Left ventricle myocardium superior (tissue), 1 donor: Measurements from ENCODE around the gene RAB33A. TPM values are rescaled to one million over a fixed set of nuclear protein-coding genes. Genes with fewer than 3 reads are reported as not detected.
"Not testable (repeated sequence)": the region's sequence is repeated elsewhere in the genome, so short reads cannot be mapped to it uniquely, and the experiment has no call there.

Experiments used
- ATAC-seq: fragments of 200-7000 bp; cut with Tn5 transposase; one replicate; pipeline ENCODE4 v1.9.1; 2020; ENCODE audit warnings: mild to moderate bottlenecking, moderate library complexity
- DNase-seq: peaks from one replicate; pipeline ENCODE4 v3.0.0-alpha.2; 2020
- intact Hi-C: fragments of 100-400 bp; cut with micrococcal nuclease; formaldehyde crosslinking; loops from one replicate; pipeline ENCODE4 v1.11.0; 2022
- total RNA-seq: library from RNA; stranded (reverse); fragmentation: NEBNext Ultra II Directional; extraction: Animal tissue kit (Norgen Biotek cat#: 25700); gene quantifications from one replicate; pipeline ENCODE4 v1.2.1, GENCODE V29; 2021
- donor health status: DM: no; HTN: yes; CAD: no; lungs with severe emphysema.

Gene RAB33A
- total RNA-seq, 1 donor from 2014 or later = 0.59 TPM

DNA sequence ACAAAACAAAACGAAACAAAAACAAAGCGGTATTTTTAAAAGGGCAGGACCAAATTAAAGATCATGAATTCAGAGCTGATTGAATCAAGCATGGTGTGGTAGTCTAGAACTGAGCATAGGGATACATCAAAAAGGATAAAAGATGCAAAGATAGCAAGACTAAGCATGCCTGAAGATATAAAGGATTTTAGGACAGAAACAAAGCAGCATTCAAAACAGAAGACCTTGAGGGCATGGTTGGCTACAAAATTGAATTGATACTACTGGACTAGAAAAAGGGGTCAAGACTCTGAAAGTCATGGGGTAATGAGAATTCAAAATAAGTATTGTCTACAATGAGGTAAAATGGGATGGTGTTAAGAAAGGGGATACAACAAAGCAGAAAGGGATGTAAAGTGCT, 41.6 kb downstream of the RAB33A start:
- DNase-seq (no peak), ATAC-seq (no peak)
- intact Hi-C loops = no loop called here

DNA sequence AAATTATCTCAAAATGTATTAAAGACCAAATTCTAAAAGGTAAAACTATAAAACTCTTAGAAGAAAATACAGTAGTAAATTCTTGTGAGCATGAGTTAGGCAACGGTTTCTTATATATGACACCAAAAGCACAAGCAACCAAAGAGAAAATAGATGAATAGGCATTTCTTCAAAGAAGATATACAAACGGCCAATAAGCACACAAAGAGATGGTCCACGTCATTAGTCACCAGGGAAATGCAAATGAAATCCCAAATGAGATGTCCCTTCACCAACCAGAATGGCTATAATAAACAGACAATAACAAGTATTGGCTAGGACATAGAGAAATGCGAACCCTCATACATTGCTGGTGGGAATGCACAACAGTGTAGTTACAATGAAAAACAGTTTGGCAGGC, 44.6 kb downstream of the RAB33A start:
- ATAC-seq = no peak
- intact Hi-C loops = no loop called here
- DNase-seq = no peak

DNA sequence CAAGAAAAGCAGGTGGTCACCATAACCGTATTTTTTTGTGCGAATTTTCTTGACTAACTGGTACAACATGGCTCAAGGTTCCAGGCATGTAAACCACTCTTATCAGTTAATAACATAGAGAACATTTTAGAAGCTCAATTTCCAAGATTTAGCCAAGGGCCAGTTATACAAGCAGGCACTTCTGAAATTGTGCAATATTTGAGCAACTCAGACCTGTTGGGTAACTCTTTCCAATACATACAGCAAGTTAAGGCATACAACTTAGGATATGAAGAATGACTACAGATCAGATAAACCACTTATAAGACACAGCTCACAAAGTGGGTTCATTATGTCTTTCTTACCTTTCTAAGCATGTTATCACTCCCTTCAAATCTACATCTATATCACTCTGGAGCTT, 53.0 kb downstream of the RAB33A start:
- DNase-seq = no peak
- no peak for ATAC-seq
- intact Hi-C loops = no loop called here

DNA sequence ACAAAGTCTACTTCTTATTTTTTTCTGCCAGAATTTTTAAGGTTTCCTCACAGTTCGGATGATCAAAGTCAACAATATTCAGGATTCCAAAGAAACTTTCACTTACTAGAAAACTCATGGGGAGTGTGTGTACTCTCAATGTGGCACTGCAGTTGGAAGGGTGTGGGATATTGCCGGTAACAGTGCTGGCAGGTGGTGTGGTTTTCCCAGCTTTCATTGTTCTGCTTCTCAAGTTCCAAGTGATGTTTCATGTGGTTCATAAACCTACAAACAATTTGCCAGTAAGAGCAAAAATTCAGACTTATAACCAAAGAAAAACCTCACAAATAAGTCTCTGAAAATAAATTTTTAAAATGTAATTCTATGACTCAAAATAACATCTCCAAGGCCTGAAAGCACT, 57.1 kb downstream of the RAB33A start:
- no peak for ATAC-seq
- DNase-seq = no peak
- intact Hi-C loops = no loop called here

DNA sequence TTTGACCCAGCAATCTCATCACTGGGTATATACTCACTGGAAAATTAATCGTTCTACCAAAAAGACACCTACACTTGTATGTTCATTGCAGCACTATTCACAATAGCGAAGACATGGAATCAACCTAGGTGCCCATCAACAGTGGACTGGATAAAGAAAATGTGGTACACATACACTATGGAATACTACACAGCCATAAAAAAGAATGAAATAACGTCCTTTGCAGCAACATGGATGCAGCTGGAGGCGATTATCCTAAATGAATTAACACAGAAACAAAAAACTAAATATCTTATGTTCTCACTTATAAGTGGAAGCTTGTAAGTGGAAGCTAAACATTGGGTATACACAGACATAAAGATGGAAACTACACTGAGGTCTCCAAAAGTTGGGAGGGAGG, 59.4 kb downstream of the RAB33A start:
- intact Hi-C loops, DNase-seq, ATAC-seq: not testable (repeated sequence)

Other genes starting within 250 kb of the RAB33A start
- 12.4 TPM for gene BCORL1, start 189.3 kb upstream of the RAB33A start, total RNA-seq
- gene ELF4, start 61.5 kb upstream of the RAB33A start, total RNA-seq = 2.3 TPM
- 134 TPM for gene AIFM1, start 6.1 kb upstream of the RAB33A start, total RNA-seq
- 1.4 TPM for gene ZNF280C, start 96.9 kb downstream of the RAB33A start, total RNA-seq
- gene SLC25A14, start 168.0 kb downstream of the RAB33A start, total RNA-seq = 3.6 TPM
- not detected for gene GPR119, start 213.7 kb downstream of the RAB33A start, total RNA-seq
- 11.4 TPM for gene RBMX2, start 230.0 kb downstream of the RAB33A start, total RNA-seq